K562 (cell line): ENCODE data around the gene B4GALT4. TPM values are rescaled to one million over a fixed set of nuclear protein-coding genes. Genes with fewer than 3 reads are reported as not detected.

ENCODE experiments used
- ARID2 ChIP-seq: fragments of 450-650 bp; IDR thresholded peaks from 2 replicates; pipeline ENCODE4 v1.6.1; 2017; ENCODE audit warnings: antibody characterized with exemption, mild to moderate bottlenecking
- EP300 ChIP-seq: IDR thresholded peaks from 2 replicates; pipeline ENCODE4 v1.6.1; 2012; ENCODE audit warnings: low read length, improper control_type of control experiment
- HNRNPH1 ChIP-seq: fragments of 200-400 bp; formaldehyde crosslinking; optimal IDR thresholded peaks from 2 replicates; pipeline ENCODE3; 2017; ENCODE audit warnings: low read depth, mild to moderate bottlenecking, low read length, moderate library complexity
- LEF1 ChIP-seq: fragments of 450-650 bp; IDR thresholded peaks from 2 replicates; pipeline ENCODE4 v1.6.1; 2016; ENCODE audit warnings: mild to moderate bottlenecking
- MCM3 ChIP-seq: fragments of 450-650 bp; IDR thresholded peaks from 2 replicates; pipeline ENCODE4 v1.6.1; 2016
- NR2F6 ChIP-seq: fragments of 450-650 bp; formaldehyde crosslinking; IDR thresholded peaks from 2 replicates; pipeline ENCODE4 v1.4.0; 2020; ENCODE audit warnings: mild to moderate bottlenecking
- POLR2AphosphoS5 ChIP-seq: IDR thresholded peaks from 2 replicates; pipeline ENCODE4 v1.6.1; 2011; ENCODE audit warnings: mild to moderate bottlenecking, low read depth, low read length, moderate library complexity; ENCODE audit not compliant: control insufficient read depth, insufficient read depth
- SP1 ChIP-seq: sonication (generic); formaldehyde crosslinking; IDR thresholded peaks from 2 replicates; pipeline ENCODE4 v1.8.1; 2022; ENCODE audit warnings: mild to moderate bottlenecking, missing genetic modification reagents
- TBL1XR1 ChIP-seq, 2 experiments: IDR thresholded peaks; 2 replicates each; pipeline ENCODE4 v1.6.1; 2012; ENCODE audit warnings: improper control_type of control experiment in 2 of 2, low read length in 2 of 2, mild to moderate bottlenecking in 1 of 2
- TCF3 ChIP-seq: sonication (generic); formaldehyde crosslinking; IDR thresholded peaks from 2 replicates; pipeline ENCODE4 v1.4.0; 2020; ENCODE audit warnings: mild to moderate bottlenecking, missing genetic modification reagents
- TCF7L2 ChIP-seq: fragments of 150-350 bp; IDR thresholded peaks from 2 replicates; pipeline ENCODE4 v1.6.1; 2016; ENCODE audit warnings: low read depth, mild to moderate bottlenecking, low read length, moderate library complexity
- TCFL5 ChIP-seq: fragments of 250-450 bp; sonication (Bioruptor Pico); conservative IDR thresholded peaks from 2 replicates; pipeline ENCODE4 v1.6.1; 2021; ENCODE audit warnings: mild to moderate bottlenecking, moderate library complexity, matching md5 sums
- TRIM24 ChIP-seq, 2 experiments: fragments of 450-650 bp; IDR thresholded peaks; 2 replicates each; pipeline ENCODE4 v1.6.1; 2016
- ZNF140 ChIP-seq: fragments of 250-450 bp; sonication (Bioruptor Pico); IDR thresholded peaks from 2 replicates; pipeline ENCODE4 v1.8.0; 2021; ENCODE audit warnings: moderate library complexity, mild to moderate bottlenecking, inconsistent platforms
- polyA plus RNA-seq, 8 experiments: library from polyadenylated mRNA; depleted of rRNA in 4 of 8; stranded (reverse) in 5 of 8; unstranded in 3 of 8; fragments of >200 nt; fragmentation: Nextera tagmentation in 2 of 8; fragmentation: Illumina TruSeq in 1 of 8; extraction: Ambion mirVana in 2 of 8; extraction: Trizol in 1 of 8; gene quantifications; 2 replicates each; pipeline versions ENCODE4 v1.2.1 to v1.2.3, GENCODE V29; 2011 to 2014; ENCODE audit warnings: inconsistent platforms in 1 of 8, missing spikeins in 1 of 8
- total RNA-seq, 7 experiments: library from RNA; depleted of rRNA in 6 of 7; stranded (reverse); fragments of >200 nt in 6 of 7; fragmentation: Illumina TruSeq in 2 of 7; extraction: Trizol in 2 of 7; gene quantifications; 2 replicates each; pipeline versions ENCODE4 v1.2.1 to v1.2.3, GENCODE V29; 2011 to 2021; ENCODE audit warnings: low replicate concordance in 1 of 7
- TF ChIP-seq, protein P1 (sequence below): fragments of 250-450 bp; sonication (Bioruptor Pico); IDR thresholded peaks from 2 replicates; pipeline ENCODE4 v1.5.1; 2021; ENCODE audit warnings: mild to moderate bottlenecking
- TF ChIP-seq, protein P2 (sequence below): fragments of 250-450 bp; sonication (Bioruptor Pico); IDR thresholded peaks from 2 replicates; pipeline ENCODE4 v1.8.0; 2021; ENCODE audit warnings: borderline replicate concordance, mild to moderate bottlenecking, moderate library complexity; ENCODE audit not compliant: poor library complexity, severe bottlenecking
- TF ChIP-seq, protein P3 (sequence below): fragments of 450-650 bp; formaldehyde crosslinking; IDR thresholded peaks from 2 replicates; pipeline ENCODE4 v1.4.0; 2022; ENCODE audit warnings: missing genetic modification characterization
- TF ChIP-seq, protein P4 (sequence below), 2 experiments: fragments of 150-350 bp in 1 of 2; IDR thresholded peaks; 2 replicates each; pipeline ENCODE4 v1.6.1; 2012 to 2016; ENCODE audit warnings: low read depth in 2 of 2, low read length in 2 of 2, mild to moderate bottlenecking in 1 of 2, moderate library complexity in 1 of 2
- TF ChIP-seq, protein P5 (sequence below): fragments of 250-450 bp; sonication (Bioruptor Pico); IDR thresholded peaks from 2 replicates; pipeline ENCODE4 v1.4.0; 2020; ENCODE audit warnings: borderline replicate concordance
- TF ChIP-seq, protein P6 (sequence below), 2 experiments: fragments of 250-450 bp in 1 of 2; fragments of 450-650 bp in 1 of 2; sonication (Bioruptor Pico) in 1 of 2; IDR thresholded peaks; 2 replicates each; pipeline versions ENCODE4 v1.6.1 to v1.8.0; 2016 to 2021; ENCODE audit warnings: mild to moderate bottlenecking in 2 of 2, moderate library complexity in 2 of 2, missing compliant biosample characterization in 1 of 2, missing genetic modification characterization in 1 of 2

Gene B4GALT4
- total and polyA plus RNA-seq, 9 of the 15 experiments (the other 6 are each of a cell fraction or from before 2014, with no cell fraction given) = 8.2 to 17.8 (median 12.2) TPM

DNA sequence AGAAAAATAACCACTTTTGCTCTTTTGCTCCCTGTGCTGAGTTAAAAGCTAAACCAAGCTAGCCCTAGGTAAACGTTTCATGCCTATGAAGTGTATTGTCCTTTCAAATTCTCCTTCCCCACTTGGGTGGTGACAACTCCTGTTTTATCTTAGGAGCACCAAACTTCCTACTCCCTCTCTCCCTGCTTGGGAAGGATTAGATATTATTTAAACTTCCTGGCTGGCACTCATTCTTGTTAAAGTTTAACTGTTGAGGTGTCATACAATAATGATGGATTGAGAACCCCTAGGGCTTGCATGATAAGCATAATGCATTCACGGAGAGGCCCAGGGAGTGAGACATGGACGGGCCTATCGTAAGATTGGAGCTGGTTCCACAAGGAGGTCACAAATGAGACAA is 29.5 kb downstream of the B4GALT4 start (continued):
- TF ChIP-seq ZNF140 (CRISPR knock-in tag) (no peak), POLR2AphosphoS5 (no peak; the same call in 1 of the 2 replicates), TRIM24 (IDR thresholded peaks at IDR 0.05) (peak in 1 of 2 experiments; percentile 34; a peak in 2 of 4 replicates), SP1 (no peak), TCF7L2 (no peak), MCM3 (no peak), TBL1XR1 (IDR thresholded peaks at IDR 0.05; ENCODE audit: low read length in 2 of 2) (no peak), NR2F6 (CRISPR knock-in tag) (no peak), EP300 (peak; percentile 76; the same call in 1 of the 2 replicates), TCF3 (peak; percentile 86), HNRNPH1 (no peak), LEF1 (0 out of 2 replicates have a peak, but pooled peaks have one; percentile 37), ARID2 (no peak), TCFL5 (CRISPR knock-in tag) (no peak)
- TF ChIP-seq, protein P1, sequence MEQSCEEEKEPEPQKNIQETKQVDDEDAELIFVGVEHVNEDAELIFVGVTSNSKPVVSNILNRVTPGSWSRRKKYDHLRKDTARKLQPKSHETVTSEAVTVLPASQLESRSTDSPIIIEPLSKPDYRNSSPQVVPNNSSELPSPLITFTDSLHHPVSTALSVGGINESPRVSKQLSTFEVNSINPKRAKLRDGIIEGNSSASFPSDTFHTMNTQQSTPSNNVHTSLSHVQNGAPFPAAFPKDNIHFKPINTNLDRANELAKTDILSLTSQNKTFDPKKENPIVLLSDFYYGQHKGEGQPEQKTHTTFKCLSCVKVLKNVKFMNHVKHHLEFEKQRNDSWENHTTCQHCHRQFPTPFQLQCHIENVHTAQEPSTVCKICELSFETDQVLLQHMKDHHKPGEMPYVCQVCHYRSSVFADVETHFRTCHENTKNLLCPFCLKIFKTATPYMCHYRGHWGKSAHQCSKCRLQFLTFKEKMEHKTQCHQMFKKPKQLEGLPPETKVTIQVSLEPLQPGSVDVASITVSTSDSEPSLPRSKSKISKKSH (CRISPR knock-in tag) = no peak
- TF ChIP-seq, protein P2, sequence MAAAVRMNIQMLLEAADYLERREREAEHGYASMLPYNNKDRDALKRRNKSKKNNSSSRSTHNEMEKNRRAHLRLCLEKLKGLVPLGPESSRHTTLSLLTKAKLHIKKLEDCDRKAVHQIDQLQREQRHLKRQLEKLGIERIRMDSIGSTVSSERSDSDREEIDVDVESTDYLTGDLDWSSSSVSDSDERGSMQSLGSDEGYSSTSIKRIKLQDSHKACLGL (CRISPR knock-in tag) = no peak
- TF ChIP-seq, protein P3, sequence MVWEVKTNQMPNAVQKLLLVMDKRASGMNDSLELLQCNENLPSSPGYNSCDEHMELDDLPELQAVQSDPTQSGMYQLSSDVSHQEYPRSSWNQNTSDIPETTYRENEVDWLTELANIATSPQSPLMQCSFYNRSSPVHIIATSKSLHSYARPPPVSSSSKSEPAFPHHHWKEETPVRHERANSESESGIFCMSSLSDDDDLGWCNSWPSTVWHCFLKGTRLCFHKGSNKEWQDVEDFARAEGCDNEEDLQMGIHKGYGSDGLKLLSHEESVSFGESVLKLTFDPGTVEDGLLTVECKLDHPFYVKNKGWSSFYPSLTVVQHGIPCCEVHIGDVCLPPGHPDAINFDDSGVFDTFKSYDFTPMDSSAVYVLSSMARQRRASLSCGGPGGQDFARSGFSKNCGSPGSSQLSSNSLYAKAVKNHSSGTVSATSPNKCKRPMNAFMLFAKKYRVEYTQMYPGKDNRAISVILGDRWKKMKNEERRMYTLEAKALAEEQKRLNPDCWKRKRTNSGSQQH = no peak
- TF ChIP-seq, protein P4, sequence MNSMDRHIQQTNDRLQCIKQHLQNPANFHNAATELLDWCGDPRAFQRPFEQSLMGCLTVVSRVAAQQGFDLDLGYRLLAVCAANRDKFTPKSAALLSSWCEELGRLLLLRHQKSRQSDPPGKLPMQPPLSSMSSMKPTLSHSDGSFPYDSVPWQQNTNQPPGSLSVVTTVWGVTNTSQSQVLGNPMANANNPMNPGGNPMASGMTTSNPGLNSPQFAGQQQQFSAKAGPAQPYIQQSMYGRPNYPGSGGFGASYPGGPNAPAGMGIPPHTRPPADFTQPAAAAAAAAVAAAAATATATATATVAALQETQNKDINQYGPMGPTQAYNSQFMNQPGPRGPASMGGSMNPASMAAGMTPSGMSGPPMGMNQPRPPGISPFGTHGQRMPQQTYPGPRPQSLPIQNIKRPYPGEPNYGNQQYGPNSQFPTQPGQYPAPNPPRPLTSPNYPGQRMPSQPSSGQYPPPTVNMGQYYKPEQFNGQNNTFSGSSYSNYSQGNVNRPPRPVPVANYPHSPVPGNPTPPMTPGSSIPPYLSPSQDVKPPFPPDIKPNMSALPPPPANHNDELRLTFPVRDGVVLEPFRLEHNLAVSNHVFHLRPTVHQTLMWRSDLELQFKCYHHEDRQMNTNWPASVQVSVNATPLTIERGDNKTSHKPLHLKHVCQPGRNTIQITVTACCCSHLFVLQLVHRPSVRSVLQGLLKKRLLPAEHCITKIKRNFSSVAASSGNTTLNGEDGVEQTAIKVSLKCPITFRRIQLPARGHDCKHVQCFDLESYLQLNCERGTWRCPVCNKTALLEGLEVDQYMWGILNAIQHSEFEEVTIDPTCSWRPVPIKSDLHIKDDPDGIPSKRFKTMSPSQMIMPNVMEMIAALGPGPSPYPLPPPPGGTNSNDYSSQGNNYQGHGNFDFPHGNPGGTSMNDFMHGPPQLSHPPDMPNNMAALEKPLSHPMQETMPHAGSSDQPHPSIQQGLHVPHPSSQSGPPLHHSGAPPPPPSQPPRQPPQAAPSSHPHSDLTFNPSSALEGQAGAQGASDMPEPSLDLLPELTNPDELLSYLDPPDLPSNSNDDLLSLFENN (IDR thresholded peaks at IDR 0.05; ENCODE audit: low read depth in 2 of 2, low read length in 2 of 2) = no peak
- TF ChIP-seq, protein P5, sequence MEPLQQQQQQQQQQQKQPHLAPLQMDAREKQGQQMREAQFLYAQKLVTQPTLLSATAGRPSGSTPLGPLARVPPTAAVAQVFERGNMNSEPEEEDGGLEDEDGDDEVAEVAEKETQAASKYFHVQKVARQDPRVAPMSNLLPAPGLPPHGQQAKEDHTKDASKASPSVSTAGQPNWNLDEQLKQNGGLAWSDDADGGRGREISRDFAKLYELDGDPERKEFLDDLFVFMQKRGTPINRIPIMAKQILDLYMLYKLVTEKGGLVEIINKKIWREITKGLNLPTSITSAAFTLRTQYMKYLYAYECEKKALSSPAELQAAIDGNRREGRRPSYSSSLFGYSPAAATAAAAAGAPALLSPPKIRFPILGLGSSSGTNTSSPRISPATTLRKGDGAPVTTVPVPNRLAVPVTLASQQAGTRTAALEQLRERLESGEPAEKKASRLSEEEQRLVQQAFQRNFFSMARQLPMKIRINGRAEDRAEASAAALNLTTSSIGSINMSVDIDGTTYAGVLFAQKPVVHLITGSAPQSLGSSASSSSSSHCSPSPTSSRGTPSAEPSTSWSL (CRISPR knock-in tag) = no peak
- TF ChIP-seq, protein P6, sequence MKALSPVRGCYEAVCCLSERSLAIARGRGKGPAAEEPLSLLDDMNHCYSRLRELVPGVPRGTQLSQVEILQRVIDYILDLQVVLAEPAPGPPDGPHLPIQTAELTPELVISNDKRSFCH (CRISPR knock-in tag; IDR thresholded peaks at IDR 0.05) = no peak
- TF ChIP-seq, protein P6 (tag; IDR thresholded peaks at IDR 0.05) = no peak
